ENCODE data around the gene PPP1CA.

- TF ChIP-seq CTCF (conservative IDR thresholded peaks at IDR 0.05; ENCODE audit: low read depth, low read length) (no peak), EZH2 (IDR thresholded peaks at IDR 0.05; ENCODE audit: low read length, unreplicated experiment) (no peak)
Measured at GRCh38 chr11:67387069-67387468, 14.6 kb downstream of the PPP1CA start.
